GM18909 (cell line): ENCODE data around the gene LGI4.
"Not testable (repeated sequence)": the region's sequence is repeated elsewhere in the genome, so short reads cannot be mapped to it uniquely, and the experiment has no call there.

Source experiments
- ATAC-seq: cut with Tn5 transposase; IDR thresholded peaks from one replicate; pipeline ENCODE4 v1.9.1; 2021; ENCODE audit warnings: mild to moderate bottlenecking; ENCODE audit not compliant: unreplicated experiment, poor library complexity

The LGI4 gene

DNA sequence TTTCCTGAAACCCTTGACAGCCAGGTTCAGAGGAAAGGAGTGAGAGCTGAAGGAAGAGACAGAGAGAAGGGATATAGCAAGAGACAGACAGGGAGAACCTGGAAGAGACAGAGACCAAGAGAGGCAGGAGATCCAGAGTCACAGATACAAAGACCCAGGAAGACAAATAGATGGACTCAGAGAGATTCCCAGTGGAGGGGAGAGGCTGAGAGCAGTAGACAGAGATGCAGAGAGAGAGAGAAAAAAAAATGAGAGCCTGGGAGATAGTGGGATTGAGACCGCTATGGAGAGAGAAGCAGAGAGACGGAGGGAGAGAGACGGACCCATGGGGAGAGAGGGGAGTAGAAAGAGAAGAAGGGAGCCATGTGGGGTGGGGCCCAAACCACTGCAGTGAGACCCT is 9.0 kb upstream of the LGI4 start:
- no peak for ATAC-seq

DNA sequence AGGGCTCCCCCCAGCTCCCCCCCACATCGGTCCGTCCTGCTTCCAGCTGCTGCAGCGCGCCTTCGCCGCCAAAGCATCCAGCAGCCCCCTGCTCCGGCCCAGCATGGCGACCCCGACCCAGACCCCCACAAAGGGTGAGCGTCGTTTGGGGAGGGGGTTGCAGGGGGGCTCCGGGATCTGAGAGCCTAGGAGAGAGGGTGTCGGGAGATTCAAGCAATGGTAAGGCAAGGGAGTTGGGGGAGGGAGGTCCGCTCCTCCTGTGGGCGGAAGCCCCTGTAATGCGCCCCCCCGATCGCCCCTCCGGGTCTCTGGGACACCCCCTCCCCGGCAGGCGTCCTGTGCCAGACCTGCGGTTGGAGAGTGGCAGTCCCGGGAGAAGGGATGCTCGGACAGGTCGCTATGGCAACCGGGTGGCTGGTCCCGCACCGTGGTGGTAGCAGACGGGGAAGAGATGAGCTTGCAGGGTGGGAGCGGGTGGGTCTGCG is 8.4 kb upstream of the LGI4 start, which contains the start of gene FXYD7:
FXYD7 (plus strand) TSS at position 25 of the 485 bp plus-strand sequence; CDS start at position 104, 79 bp downstream.
- ATAC-seq = no peak

DNA sequence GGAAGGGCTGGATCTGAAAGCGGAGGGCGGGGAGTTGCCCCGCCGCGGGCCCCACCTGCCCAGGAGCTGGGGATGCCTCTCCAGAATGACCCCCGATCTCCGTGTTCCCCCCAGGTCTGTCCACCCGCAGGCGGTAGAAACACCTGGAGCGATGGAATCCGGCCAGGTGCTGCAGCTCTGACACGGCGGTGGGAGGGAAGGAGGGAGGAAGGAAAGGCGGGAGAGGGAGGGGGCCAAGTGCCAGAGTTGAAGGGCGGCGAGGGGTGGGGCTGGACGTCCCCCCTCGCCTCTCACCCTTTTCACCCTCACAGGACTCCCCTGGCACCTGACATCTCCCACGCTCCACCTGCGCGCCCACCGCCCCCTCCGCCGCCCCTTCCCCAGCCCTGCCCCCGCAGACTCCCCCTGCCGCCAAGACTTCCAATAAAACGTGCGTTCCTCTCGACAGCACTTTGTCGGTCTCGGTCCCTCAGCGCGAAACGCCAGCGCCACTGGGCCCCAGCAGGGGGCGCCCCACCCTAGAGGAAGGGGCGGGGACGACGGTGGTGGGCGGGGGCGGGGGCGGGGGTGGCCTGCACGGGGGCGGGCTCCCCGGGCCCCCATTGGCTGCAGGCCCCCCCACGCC is 7.9 kb upstream of the LGI4 start:
- ATAC-seq = no peak

DNA sequence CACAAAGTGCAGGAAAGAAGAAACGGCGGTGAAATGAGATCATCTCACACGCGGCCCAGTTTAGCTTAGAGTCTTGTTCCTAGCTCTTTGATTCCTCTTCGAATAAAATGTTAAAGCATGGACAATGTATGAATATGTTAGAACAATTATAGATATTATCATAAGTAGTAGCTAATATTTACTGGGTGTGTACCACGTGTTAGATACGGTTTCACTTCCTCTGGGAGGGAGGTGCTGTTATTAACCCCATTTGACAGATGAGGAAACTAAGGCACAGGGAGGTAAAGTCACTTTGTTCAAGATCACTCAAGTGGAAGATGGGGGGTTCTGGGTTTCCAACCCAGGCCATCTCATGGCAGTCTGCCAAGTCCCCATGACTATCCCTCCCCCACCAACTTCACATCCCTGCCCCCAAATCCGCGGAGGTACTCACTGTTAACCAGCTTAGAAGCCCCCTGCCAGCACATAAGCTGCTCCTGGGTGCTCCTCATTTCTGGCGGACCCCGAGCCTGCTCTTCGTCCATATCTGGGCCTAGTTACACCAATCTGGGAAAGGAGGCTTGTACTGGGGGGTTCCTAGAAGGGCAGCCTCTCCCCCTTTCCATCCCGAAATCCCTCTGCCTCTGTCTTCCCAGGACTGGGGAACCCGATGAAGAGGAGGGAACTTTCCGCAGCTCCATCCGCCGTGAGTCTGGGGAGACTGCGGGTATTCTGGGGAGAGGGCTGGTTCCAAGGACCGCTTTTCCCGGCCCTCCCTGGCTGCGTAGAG is 7.2 kb upstream of the LGI4 start:
- no peak for ATAC-seq

DNA sequence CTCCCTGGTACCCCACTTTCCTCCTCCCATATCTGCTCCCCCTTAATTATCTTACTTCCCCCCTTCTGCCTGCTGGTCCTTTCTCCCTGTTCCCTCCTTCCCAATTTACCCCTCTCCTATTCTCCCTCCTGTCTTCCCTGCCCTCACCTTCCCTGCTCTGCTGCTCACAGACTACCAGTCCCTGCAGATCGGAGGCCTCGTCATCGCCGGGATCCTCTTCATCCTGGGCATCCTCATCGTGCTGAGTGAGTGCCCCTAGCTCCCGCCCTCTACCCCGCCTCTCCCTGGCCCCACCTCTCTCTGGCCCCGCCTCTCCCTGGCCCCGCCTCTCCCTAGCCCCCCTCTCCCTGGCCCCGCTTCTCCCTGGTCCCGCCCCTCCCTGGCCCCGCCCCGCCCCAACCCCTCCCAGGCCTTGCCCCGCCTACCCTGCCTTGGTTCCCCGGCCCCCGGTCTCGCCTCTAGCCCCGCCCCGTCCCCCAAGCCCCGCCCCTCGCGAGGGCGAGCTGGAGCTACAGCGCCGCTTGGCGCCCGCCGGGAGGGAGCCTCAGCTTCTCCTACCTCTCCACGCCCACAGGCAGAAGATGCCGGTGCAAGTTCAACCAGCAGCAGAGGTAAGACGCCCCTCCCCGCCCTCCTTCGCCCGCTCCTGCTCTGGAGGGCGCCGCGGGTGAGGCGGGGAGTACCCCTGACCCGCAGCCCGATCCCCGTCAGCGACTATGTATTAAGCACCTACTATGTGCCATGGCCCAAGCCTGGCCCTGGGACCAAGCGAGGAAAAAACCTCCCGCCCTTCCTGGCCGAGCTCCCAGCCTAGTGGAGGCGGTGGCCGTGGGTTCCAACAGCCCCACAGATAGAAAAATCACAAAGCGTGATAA is 6.3 kb upstream of the LGI4 start:
- ATAC-seq = peak; percentile 55

DNA sequence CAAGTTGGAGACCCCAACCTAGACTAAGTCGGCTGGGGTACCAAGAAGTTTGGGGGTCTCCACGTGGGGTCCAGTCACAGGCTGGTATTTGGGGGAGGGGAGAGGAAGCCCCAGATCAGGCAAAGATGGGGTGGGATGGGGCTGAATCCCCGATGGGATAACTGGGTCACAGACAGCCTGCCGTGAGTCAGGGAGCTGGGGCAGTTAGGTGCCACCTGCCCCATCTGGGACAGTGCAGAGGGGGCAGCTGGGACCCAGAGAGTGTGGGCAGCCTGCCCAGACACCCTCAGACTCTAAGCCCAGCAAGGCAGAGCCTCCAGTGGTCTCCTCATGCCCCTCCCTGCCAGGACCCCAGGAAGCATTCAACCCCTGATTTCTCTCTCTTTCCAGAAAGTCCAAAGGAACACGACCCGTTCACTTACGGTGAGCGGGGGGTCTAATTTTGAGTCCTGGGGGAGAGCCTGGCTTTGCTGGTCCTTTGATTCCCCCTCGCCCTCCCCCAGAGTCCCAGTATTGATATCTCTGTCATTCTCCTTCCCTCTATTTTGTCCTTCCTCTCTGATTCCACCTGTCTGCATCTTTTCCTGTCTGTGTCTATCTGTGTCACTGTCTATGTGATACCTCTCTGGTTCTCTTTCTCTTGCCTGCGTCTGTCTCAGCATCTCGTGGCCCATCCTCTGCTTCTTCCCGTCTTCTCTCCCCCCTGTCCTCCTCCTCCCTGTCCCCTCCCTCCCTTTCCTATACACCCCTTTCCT is 5.5 kb upstream of the LGI4 start:
- ATAC-seq = no peak

DNA sequence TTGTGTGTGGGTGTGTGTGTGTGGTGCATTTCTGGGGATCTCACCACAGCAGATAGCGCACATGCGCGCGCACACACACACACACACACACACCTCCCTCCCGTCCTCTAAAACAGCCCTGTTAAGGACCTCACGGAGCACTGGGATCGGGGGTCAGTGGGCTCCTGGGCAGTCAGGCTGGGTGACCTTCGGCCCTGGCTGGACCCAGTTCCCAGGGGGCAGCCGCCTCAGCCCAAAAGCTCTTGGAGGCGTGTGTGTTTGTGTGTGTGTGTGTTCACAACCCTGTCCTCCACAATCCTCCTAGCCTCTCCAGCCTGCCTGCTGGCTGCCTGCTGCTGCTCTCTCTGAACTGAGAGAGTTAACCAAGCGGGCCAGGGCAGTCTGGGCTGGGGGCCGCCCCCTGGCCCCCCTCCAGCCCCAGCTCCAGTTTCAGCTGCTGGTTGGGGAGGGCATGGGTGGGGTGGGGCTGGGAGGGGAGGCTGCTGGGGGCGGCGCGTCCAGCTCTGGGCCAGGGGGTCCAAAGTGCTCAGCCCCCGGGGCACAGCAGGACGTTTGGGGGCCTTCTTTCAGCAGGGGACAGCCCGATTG is 3.5 kb upstream of the LGI4 start, which contains the start of gene FXYD1:
FXYD1 (plus strand) TSS at position 520 of the 588 bp plus-strand sequence. CDS start 1,256 bp downstream, outside the sequence.
- no peak for ATAC-seq

DNA sequence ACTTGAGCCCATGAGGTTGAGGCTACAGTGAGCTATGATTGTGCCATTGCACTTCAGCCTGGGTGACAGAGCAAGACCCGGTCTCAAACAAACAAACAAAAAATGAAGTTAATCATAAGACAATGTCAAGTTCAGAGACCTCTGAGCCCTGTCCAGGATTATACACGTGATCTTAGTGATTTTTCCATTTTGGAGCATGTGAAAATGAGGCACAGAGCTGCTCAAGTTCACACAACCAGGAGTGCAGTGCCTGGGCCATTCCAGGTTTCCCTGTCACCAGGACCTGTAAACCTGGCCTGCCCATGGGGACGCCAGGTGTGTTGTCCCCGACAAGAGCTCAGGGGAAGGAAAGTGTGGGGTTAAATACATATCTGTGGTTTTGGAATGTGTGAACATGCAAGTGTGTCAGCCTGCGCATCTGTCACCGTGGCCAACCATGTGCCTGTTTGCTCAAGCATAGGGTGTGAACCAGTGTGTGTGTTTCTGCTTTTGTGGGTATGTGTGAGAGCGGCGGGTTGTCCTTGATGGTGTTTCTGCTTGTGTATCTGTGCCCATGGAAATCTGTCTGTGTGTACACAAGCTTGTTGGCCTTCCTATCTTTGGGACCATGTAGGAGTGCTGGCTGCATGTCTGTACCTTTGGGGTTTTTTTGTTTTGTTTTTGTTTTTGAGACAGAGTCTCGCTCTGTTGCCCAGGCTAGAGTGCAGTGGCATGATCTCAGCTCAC is 2.3 kb upstream of the LGI4 start:
- ATAC-seq = no peak

DNA sequence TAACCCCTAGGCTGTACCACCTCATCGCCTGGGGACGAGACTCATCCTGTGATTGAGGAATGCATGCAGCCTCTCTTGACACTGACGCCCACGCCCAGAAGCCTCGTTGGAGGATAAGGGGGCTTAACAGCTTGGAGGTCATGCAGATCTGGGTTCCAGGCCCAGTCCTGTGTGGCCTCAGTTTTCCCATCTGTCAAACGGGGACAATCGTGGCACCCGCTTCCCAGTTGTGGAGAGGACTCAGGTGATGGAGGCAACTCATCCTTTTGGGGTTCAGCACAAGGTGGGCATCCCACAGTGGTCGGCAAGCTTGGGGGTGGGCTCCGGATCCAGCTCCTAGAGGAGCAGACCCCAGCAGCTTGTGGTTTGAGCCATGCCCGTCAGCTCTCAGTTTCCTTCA is 1.4 kb upstream of the LGI4 start:
- no peak for ATAC-seq

DNA sequence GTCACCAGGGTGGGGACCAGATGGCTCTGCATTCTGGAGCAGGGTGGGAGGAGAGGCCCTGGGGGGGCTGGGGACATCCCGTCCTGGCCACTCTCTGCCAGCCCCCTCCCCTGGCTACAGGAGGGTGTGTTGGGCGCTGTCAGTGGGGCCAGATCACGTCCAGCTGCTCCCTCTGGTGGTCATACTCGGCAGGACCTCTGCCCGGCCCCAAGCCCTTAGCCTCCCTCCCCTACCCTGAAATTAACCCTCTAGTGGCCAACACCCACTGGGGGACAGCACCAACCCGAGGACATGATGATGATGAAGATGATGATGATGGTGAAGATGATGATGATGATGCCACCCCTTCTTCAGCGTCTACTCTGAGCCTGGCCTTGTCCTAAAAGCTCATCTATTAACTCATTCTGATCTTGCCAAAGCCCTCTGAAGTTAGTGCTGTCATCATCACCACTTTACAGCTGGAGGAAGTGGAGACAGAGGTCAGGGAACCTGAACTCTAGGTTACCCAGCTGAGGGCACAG is 590 bp upstream of the LGI4 start:
- ATAC-seq = no peak

DNA sequence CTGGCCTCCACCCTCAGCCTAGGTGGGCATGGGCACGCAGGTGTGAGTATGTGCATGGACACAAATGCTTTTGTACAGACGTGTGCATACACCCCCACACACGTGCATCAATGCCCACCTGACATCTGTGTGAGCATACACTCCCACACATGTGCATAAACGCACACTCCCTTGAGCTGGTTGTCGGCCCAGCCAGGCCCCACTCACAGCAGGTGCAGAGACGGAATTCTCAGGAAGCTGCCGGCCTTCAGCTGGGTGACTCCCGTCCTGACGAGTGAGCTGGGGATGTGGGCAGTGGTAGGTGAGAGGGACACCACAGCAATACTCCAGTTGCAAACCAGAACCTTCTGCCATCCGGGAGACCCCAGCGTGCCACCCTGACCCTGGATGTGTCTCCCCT is 1.0 kb downstream of the LGI4 start:
- ATAC-seq = no peak

DNA sequence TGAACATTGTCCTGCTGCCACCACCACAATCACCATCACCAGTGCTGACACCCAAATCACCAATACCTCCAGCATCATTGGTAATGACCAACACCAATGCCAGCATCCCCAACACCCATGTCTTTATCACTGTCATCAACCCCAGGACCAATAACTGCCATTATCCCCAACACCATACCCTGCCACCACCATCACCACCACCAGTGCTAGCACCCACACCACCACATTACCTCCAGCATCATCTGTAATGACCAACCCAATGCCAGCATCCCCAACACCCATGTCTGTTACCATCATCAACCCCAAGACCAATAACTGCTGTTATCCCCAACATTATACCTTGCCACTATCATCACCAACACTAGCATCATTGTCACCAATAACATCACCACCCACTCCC is 2.6 kb downstream of the LGI4 start:
- ATAC-seq = no peak

DNA sequence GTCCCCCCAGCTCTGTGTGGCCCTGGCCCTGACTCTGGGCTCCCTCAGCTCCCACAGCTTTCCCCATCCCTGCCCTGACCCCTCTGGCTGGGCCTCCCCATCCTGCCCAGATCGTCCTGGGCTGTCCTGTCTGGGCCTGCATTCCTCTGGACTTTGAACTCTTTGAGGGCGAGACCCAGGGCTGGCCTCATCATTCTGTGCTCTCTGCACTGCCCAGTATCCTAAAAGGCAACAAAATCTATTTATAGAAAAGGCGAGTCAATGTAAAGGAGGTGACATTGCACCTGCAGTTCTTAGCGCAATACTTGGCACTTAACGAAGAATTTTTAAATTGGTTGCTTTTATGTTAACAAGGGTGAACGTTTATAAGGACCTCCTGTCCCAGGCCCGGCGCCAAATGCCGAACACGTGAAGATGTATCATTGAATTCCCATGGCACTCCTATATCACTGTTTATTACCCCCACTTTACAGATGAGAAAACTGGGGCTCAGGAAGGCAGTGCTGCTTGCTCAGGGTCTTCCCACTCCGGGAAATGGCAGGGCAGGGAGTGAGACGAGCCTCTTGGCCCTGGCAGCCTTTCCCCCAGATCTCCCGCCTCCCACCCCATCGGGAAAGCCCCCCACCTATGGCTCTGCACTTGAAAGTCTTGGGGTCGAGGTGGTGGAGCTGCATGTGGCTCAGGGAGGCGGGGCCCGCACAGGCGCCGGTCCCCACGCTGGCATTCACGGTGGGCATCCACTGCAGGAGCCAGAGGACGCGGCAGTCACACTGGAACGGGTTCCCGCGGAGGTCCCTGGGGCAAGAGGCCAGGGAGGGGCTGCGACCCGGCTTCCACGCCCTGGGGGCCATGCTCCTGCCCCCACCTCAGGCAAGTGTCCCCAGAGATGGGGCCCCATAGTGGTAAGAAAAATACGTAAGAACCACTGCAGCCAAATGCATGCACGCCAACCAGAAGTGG is 3.8 kb downstream of the LGI4 start:
- no peak for ATAC-seq

DNA sequence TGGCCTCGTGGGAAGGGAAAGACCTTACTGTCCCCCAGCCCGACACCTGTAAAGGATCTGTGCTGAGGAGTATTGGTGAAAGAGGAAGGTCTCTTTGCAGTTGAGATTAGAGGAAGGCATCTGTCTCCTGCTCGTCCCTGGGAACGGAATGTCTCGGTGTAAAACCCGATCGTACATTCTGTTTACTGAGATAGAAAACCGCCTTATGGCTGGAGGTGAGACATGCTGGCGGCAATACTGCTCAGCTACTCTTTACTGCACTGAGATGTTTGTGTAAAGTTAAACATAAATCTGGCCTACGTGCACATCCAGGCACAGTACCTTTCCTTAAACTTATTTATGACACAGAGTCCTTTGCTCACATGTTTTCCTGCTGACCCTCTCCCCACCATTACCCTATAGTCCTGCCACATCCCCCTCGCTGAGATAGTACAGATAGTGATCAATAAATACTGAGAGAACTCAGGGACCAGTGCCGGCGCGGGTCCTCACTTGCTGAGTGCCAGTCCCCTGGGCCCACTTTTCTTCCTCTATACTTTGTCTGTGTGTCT is 5.1 kb downstream of the LGI4 start:
- ATAC-seq = not testable (repeated sequence)

DNA sequence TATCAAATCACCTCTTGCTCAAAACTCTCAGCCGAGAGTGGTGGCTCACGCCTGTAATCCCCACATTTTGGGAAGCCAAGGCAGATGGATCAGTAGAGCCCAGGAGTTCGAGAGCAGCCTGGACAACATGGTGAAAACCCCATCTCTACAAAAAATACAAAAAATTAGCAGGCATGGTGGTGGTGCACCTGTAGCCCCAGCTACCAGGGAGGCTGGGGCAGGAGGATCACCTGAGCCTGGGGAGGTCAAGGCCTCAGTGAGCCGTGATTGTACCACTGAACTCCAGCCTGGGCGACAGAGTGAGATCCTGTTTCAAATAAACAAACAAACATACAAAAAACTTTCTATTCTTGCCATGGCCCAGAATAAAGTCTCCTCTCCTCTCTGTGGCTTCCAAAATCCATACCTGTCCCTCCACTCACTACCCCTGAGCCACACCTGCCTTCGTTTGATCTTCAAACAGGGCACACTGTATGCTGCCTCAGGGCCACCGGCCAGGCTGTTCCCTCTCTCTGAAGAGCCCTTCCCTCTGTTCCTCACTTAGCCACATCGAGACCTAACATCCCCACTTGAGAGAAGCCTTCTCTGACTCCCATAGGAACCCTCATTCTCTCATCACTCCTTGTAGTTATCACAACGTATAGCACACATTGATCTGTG is 6.3 kb downstream of the LGI4 start:
- no peak for ATAC-seq

DNA sequence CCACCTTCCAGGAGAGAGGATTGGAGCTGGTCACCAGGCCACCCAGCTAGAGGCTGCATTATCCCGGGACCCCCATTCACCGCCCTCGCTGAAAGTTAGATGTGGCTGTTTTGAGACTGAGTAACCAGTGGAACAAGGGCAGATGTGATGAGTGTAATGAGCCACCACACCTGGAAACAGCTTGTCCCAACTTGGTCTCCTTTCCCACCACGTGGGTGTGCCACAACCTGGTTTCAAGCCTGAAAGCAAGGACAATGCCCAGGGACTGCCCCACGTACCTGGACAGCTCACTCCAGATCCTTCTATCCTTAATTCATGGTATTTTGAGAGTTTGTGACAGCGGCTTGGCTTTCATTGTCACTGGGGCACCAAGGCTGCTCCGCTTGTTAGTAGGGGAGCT is 7.0 kb downstream of the LGI4 start:
- no peak for ATAC-seq

DNA sequence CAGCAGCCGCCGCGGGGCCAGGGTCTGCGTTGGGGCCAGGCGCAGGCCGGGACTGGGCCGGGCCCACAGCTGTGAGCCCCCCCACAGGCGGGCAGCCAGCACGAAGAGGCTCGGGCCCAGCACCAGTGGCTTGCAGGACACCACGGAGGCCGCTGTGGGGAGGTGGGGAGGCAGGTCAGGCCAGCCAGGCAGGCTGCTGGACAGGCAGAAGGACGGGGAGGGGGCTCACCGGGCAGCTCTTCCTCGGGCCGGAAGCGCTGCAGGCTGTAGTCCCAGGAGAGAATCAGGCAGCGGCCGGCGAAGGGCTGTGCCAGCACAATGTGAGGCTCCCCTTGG is 8.3 kb downstream of the LGI4 start:
- ATAC-seq = no peak
